AG04450 (cell line): ENCODE results near the gene GTSE1. TPM values are rescaled to one million over a fixed set of nuclear protein-coding genes. Genes with fewer than 3 reads are reported as not detected.

Experiments used
- CTCF ChIA-PET: fragments of 300-600, 350-600 bp; formaldehyde crosslinking; extraction: SDS; loops from one replicate; lab custom pipeline; 2022; ENCODE audit warnings: antibody characterized with exemption, inconsistent platforms; lab: Charles Lee
- POLR2A ChIA-PET: fragments of 350-600 bp; formaldehyde crosslinking; extraction: SDS; loops from one replicate; lab custom pipeline; 2021; ENCODE audit warnings: antibody characterized with exemption, inconsistent platforms; lab: Yijun Ruan, JAX
- DNase-seq: peaks from one replicate; pipeline ENCODE4 v3.0.0-alpha.2; 2011; ENCODE audit warnings: low read depth, low spot score
- H3K27ac ChIP-seq: one replicate; pipeline ENCODE4 v1.5.1; 2012; ENCODE audit warnings: low read depth, low read length, control low read depth
- H3K27me3 ChIP-seq: one replicate; pipeline ENCODE4 v1.6.0; 2012; ENCODE audit warnings: low read length; ENCODE audit not compliant: control insufficient read depth, insufficient read depth
- H3K4me3 ChIP-seq: 2 replicates; pipeline ENCODE4 v1.5.1; 2011; ENCODE audit warnings: mild to moderate bottlenecking, low read depth, low read length, control low read depth
- H3K9me3 ChIP-seq: 2 replicates; pipeline ENCODE4 v1.5.1; 2012; ENCODE audit warnings: low read length; ENCODE audit not compliant: control insufficient read depth, insufficient read depth
- CTCF ChIP-seq: IDR thresholded peaks from 2 replicates; pipeline ENCODE4 v1.5.1; 2011; ENCODE audit warnings: low read depth, low read length, control low read depth, inconsistent platforms
- polyA plus RNA-seq: library from polyadenylated mRNA; depleted of rRNA; stranded (reverse); fragments of >200 nt; gene quantifications from 2 replicates; pipeline ENCODE4 v1.2.3, GENCODE V29; 2011

GTSE1 gene
- polyA plus RNA-seq, 1 experiment: 4.0 TPM

GRCh38 chr22:46367707-46368191 is 71.1 kb downstream of the GTSE1 start:
- peak; percentile 89 for TF ChIP-seq CTCF
- Histone ChIP-seq H3K27ac (no peak overlapping the region), H3K27me3 (peaks cover 9% of the 10 kb centered on the region), H3K9me3 (no peaks in the 10 kb centered on the region; the same call in 1 of the 2 replicates), H3K4me3 (no peak overlapping the region)
- peak; percentile 10 for DNase-seq
- ChIA-PET CTCF (interaction anchor here (0.6 to 3.4 kb wide), 28 partner anchors 9 to 373 kb away, joined by 3 to 112 read pairs (median 4); no protein-coding TSS in a partner anchor), POLR2A (no interaction called here)

- ChIA-PET POLR2A (no interaction called here), CTCF (interaction anchor here (0.8 to 3.4 kb wide), 17 partner anchors 9 to 374 kb away, joined by 3 to 112 read pairs (median 4); no protein-coding TSS in a partner anchor)
- no peak overlapping the region for H3K27ac ChIP-seq
- no peak for DNase-seq
- no peak overlapping the region for H3K4me3 ChIP-seq
- H3K27me3 ChIP-seq: peaks cover 9% of the 10 kb centered on the region
- TF ChIP-seq CTCF: no peak
- no peaks in the 10 kb centered on the region; the same call in 1 of the 2 replicates for H3K9me3 ChIP-seq
Observed at GRCh38 chr22:46368422-46368821, 71.8 kb downstream of the GTSE1 start.

GRCh38 chr22:46368871-46369715 is 72.4 kb downstream of the GTSE1 start:
- TF ChIP-seq CTCF: no peak
- Histone ChIP-seq H3K9me3 (no peaks in the 10 kb centered on the region; the same call in 1 of the 2 replicates), H3K27me3 (peaks cover 9% of the 10 kb centered on the region), H3K4me3 (no peak overlapping the region), H3K27ac (no peak overlapping the region)
- ChIA-PET POLR2A (no interaction called here), CTCF (interaction anchor here (0.6 to 3.4 kb wide), 5 partner anchors 11 to 178 kb away, joined by 4 to 112 read pairs (median 12); no protein-coding TSS in a partner anchor)
- DNase-seq: no peak

- TF ChIP-seq CTCF: no peak
- no peak overlapping the region for H3K4me3 ChIP-seq
- peaks cover 7% of the 10 kb centered on the region for H3K9me3 ChIP-seq
- H3K27me3 ChIP-seq: peaks cover 13% of the 10 kb centered on the region
- no peak overlapping the region for H3K27ac ChIP-seq
- DNase-seq: no peak
- ChIA-PET CTCF (interaction anchor here (0.6 to 1.2 kb wide), 2 partner anchors 32 to 172 kb away, joined by 4 to 5 read pairs; no protein-coding TSS in a partner anchor), POLR2A (no interaction called here)
Observed at GRCh38 chr22:46369716-46370583, 73.3 kb downstream of the GTSE1 start.
